ENCODE measurements around the gene RPL22. TPM values are rescaled to one million over a fixed set of nuclear protein-coding genes. Genes with fewer than 3 reads are reported as not detected.

RPL22 gene
- total RNA-seq (ENCODE audit: low replicate concordance): 169 and 279 TPM in 2 replicates

DNA sequence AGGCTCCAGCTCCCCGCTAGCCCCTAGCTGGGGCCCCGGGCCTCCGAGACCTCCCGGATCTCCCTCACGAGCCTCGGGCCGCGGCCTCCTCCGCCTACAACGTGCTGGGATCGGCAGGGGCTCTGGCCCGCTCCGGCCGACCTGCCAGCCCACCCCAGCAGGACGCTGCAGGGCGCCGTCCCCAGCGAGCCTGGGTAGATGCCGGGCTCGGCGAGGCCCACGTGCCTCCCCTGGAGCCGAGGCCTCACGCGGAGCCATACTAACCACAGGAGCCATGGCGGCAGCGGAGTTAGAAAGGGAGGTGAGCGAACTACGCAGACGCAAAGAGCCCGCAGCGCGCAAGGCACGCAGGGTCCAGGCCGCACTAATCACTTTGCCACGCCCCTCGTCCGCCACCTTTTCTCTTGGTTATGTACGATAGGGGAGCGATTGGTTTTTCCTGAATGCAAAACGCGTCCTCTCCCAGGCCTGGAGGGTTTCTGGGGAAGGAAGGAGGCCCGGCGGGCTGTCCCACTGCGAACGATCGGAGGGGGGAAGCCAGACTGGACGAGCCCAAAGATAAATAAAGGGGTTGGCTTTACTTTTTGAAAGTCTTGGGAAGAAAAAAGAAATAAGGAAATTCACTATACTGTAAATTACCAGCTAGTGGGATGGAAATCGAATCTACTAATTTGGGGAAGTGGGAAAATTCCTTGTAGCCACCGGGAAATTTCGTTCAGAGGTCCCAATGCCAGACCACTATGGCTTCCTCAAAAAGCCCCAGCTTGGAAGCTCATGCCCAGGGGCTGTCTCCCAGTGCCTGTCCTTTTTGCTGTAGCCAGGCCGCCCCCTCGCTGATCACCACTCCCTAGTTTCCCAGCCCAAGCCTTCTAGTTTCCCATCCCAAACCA is at the start of gene RPL22:
RPL22 (minus strand) TSS at position 298 of the 890 bp plus-strand sequence; CDS start at position 276, 22 bp downstream.
- peak within 1 kb of the TSS; percentile 95 for H3K4me3 ChIP-seq (ENCODE audit: low read depth, low read length)
- TF ChIP-seq, protein P1, sequence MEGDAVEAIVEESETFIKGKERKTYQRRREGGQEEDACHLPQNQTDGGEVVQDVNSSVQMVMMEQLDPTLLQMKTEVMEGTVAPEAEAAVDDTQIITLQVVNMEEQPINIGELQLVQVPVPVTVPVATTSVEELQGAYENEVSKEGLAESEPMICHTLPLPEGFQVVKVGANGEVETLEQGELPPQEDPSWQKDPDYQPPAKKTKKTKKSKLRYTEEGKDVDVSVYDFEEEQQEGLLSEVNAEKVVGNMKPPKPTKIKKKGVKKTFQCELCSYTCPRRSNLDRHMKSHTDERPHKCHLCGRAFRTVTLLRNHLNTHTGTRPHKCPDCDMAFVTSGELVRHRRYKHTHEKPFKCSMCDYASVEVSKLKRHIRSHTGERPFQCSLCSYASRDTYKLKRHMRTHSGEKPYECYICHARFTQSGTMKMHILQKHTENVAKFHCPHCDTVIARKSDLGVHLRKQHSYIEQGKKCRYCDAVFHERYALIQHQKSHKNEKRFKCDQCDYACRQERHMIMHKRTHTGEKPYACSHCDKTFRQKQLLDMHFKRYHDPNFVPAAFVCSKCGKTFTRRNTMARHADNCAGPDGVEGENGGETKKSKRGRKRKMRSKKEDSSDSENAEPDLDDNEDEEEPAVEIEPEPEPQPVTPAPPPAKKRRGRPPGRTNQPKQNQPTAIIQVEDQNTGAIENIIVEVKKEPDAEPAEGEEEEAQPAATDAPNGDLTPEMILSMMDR (IDR thresholded peaks at IDR 0.05; ENCODE audit: insufficient read depth, low read length): no peak
- DNase-seq (ENCODE audit: low read depth): peak; percentile 99

DNA sequence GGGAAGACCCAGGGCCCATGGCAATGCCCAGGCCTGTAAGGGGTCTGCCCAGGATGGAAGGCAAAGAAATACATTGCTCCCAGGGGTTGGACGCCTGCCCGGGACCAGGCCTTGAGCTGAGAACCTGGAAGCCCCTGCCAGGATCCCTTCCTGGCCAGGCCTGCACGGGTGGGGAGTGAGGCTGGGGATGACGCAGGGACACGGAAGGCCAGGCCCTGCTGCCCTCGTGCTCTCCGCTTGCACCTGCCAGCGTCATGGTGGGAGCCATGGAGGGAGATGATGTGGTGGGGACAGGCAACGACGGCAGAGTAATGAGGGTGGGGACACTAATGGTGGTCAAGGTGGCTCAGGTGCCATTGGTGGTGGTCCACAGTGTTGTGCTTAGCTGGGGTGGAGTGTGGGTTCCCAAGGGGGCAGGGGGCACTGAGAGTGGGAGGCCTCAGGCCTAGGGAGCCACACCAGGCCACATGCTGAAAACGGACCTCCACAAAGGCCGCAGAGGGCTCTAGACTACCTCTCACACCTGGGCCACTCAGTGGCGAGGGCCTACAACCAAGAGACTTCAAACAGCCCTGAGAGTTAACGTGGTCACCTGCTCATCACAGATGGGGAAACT is 48.9 kb upstream of the RPL22 start:
- H3K4me3 ChIP-seq (ENCODE audit: low read depth, low read length): no peak overlapping the region
- no peak for DNase-seq (ENCODE audit: low read depth)
- TF ChIP-seq, protein P1 (IDR thresholded peaks at IDR 0.05; ENCODE audit: insufficient read depth, low read length): no peak

DNA sequence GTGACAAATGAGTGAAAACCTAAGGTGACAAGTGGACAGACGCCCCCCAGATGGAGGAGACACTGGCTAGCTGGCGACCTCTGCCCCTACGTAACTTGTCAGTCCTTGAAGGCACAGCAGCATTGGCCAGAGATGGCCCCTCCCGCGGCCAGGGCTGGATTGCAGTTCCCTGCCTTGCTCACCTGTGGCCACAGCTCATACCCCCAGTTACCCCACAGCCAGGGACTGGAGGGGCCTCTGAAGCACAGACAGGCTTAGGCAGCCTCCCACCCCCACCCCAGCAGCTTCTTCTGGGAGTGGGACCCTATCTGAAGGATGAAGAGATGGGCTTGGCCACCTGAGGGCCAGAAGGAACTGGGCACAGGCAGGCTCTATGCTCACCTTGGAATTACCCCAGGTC is 48.3 kb upstream of the RPL22 start:
- TF ChIP-seq, protein P1 (IDR thresholded peaks at IDR 0.05; ENCODE audit: insufficient read depth, low read length): no peak
- H3K4me3 ChIP-seq (ENCODE audit: low read depth, low read length): no peak overlapping the region
- DNase-seq (ENCODE audit: low read depth): no peak

DNA sequence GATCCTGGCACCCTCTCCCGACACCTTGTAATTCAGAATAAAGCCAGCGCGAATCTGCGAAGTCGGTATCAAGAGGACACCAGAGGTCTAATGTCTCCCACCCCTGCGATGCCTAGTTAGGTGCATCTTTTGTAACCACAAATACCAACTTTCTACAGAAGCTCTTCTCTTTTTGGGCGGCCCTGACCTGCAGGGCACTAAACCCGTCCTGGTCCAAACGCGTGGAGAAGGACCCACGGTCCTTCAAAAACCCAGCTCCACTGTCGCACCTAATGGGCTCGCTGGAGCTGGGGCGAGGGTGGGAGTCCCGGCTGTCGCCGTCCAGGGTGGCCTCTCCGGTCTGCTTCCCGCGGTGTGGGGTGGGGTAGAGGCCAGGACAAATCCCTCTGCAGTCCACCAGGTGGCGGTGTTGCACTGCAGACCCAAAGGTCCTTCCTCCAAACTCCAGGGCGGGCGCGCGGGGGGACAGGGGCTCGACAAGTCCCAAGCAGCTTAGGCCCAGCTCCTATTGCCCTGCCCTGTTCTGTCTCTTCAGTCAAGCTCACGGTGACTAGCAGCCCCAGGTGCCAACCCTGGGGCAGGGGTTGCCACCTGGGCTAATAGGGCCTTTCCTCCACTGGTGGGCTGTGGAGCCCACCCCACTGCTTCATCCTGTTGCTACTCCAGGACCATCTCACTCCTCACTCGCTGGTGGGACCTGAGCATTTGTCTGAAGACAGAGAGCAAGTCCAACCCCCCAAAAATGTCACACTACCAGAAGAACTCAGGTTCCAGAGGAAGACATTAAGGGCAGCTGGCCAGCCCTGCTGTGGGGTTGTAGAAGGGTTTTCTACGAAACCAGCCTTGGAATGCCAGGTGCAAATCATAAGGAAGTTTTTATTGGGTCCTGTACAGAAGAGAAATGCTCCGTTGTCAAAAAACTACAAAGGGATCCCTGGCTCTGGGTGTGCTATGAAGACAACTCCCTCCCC is 47.4 kb upstream of the RPL22 start:
- DNase-seq (ENCODE audit: low read depth): peak; percentile 74
- no peak overlapping the region for H3K4me3 ChIP-seq (ENCODE audit: low read depth, low read length)
- TF ChIP-seq, protein P1 (IDR thresholded peaks at IDR 0.05; ENCODE audit: insufficient read depth, low read length): peak; percentile 89

DNA sequence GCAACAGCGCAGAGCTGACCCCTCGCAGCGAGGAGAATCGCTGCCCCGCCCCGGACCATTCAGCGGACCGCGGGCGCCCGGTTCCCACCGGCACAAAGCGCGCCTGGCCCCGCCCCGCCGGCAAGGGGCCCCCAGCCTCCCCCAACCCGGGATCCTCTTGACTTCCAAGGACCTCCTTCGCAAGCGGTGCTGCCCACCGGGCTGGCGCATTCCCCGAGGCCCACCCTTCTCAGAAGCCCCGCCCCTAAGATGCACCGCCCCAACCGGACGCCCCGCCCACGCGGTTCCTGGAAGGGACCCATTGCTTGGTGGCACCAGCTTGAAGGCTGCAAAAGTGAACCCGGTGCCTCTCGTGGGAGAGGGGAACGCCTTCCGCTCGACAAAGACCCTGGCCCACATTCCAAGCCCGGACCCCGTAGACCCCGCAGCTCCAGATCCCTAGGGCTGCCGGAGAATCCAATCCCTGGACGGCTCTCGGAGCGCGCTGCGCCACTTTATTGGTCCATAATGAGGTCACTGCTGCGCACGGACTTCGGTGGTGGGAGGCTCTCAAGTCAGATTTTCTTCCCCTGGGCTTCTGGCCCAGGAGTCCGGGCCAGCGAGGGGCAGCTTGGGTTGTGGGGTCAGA is 46.6 kb upstream of the RPL22 start:
- no peak for DNase-seq (ENCODE audit: low read depth)
- TF ChIP-seq, protein P1 (IDR thresholded peaks at IDR 0.05; ENCODE audit: insufficient read depth, low read length): no peak
- no peak overlapping the region for H3K4me3 ChIP-seq (ENCODE audit: low read depth, low read length)
